Activated naive CD8-positive, alpha-beta T cell treated with anti-CD3 and anti-CD28 coated beads, Interleukin-2, amount 50 U/mL, for 24 hours (primary cell): ENCODE measurements around the gene SLC22A3.
"Not testable (repeated sequence)": the region's sequence is repeated elsewhere in the genome, so short reads cannot be mapped to it uniquely, and the experiment has no call there.

ENCODE experiments used
- ATAC-seq: fragments of 150-1000 bp; cut with Tn5 transposase; one replicate; pipeline ENCODE4 v1.10.0; 2021
- DNase-seq: peaks from one replicate; pipeline ENCODE4 v3.0.0; 2021
- H3K27ac Mint-ChIP-seq: one replicate; pipeline ENCODE4 v1.8.0; 2021; ENCODE audit warnings: mild to moderate bottlenecking, mixed read lengths
- H3K27me3 Mint-ChIP-seq: one replicate; pipeline ENCODE4 v1.8.0; 2021; ENCODE audit warnings: mixed read lengths
- H3K36me3 Mint-ChIP-seq: one replicate; pipeline ENCODE4 v1.8.0; 2021; ENCODE audit warnings: low read depth, mixed read lengths
- H3K4me1 Mint-ChIP-seq: one replicate; pipeline ENCODE4 v1.8.0; 2021; ENCODE audit warnings: mixed read lengths
- H3K4me3 Mint-ChIP-seq: one replicate; pipeline ENCODE4 v1.8.0; 2021; ENCODE audit warnings: mild to moderate bottlenecking, moderate library complexity, mixed read lengths
- H3K9me3 Mint-ChIP-seq: one replicate; pipeline ENCODE4 v1.8.0; 2021; ENCODE audit warnings: mixed read lengths

SLC22A3 gene

DNA sequence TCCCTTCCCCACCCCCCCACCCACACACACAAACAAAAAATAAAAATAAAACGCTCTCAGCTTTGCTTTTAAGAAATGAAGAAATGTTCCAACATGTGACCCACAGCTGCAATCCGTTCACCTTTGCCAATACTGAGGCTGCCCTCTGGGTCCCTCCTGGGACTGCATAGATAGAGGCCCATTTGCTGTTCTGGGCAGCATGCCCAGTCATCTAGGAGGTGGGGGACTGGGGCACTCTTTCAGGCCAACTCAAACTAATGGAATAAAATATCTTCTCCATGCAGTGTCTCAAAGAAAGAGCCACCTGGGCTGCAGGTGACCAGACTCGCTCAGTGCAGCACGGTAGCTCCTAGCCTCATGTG lies 79.9 kb downstream of the SLC22A3 start:
- no peak for DNase-seq
- Mint-ChIP-seq H3K36me3 (no peaks in the 10 kb centered on the region), H3K9me3 (no peaks in the 10 kb centered on the region), H3K27me3 (peaks cover 51% of the 10 kb centered on the region), H3K4me3 (no peak overlapping the region), H3K4me1 (peaks cover 7% of the 10 kb centered on the region), H3K27ac (no peak overlapping the region)
- ATAC-seq, result no peak

DNA sequence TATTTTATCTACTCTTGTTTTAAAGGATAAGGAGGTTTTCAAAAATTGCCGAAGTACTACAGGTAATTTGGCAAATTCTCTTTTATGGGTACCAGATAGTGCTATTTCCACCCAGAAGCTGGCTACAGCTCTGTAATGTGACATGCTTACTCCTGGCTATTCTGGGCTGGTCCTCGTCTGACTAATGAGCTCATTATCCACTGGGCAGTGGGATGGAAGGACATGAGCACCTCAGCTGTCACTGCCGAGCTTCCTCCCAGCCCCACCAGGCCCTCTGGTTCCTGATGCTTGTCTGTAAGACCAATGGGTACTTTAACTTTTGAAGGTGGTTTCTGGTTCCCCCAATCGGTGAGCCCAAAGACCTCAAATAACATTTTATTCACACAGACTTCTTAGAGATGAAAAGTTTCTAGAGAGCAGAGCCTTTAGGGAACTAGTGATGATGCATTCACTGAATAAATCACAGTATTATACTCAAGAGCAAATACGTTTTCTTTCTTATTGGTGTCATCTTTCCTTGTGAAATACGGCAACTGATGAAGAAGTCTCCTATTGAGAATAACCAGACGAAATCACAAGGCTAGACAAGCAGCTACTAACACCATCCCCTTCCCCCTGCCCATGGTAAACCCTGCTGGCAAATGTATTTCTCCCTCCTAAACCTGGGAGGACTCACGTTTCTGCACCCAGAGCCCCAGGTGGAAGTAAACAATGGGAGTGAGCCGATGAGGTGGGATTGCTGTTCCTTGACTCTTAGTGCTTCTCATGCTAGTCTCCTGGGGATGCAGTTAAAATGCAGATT lies 80.8 kb downstream of the SLC22A3 start:
- no peak overlapping the region for H3K4me3 Mint-ChIP-seq
- peaks cover 7% of the 10 kb centered on the region for H3K4me1 Mint-ChIP-seq
- H3K36me3 Mint-ChIP-seq, result no peaks in the 10 kb centered on the region
- DNase-seq (no peak), ATAC-seq (no peak)
- peaks cover 54% of the 10 kb centered on the region for H3K27me3 Mint-ChIP-seq
- no peak overlapping the region for H3K27ac Mint-ChIP-seq
- no peaks in the 10 kb centered on the region for H3K9me3 Mint-ChIP-seq

DNA sequence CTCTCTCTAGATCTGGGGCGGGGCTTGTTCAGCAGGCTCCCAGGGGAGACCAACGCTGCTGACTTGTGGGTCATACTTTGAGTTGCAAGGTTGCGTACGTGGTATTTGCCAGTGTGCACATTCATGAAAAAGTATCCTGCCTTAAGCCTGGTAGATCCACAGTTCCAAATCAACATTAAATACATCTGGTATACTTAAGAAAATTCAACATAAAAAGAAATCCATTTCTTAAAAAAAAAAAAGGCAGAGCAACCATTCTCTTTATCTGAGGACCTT lies 81.4 kb downstream of the SLC22A3 start:
- H3K4me3 Mint-ChIP-seq, result no peak overlapping the region
- H3K36me3 Mint-ChIP-seq, result no peaks in the 10 kb centered on the region
- DNase-seq, result no peak
- H3K9me3 Mint-ChIP-seq, result no peaks in the 10 kb centered on the region
- no peak overlapping the region for H3K27ac Mint-ChIP-seq
- H3K27me3 Mint-ChIP-seq, result peaks cover 49% of the 10 kb centered on the region
- ATAC-seq, result no peak
- H3K4me1 Mint-ChIP-seq, result peaks cover 7% of the 10 kb centered on the region

DNA sequence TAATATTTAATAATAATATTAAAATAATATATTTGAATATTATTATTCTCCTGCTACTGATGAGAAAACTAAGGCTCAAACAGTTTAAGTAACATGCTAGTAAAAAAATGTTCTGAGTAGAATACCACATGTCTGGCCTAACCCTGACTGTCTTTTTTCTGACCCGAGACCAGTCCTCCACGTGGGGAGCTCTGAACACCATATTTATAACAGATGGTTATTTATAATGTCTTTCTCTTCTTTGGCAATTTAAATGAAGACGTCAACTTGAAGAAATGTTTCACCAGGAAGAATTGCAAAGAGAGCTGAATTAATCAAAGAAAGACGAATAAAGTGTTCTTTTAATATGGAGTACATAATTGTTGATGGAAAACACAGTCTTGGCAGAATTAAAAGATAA lies 82.0 kb downstream of the SLC22A3 start:
- ATAC-seq (no peak), DNase-seq (no peak)
- no peak overlapping the region for H3K4me3 Mint-ChIP-seq
- H3K4me1 Mint-ChIP-seq, result peaks cover 7% of the 10 kb centered on the region
- H3K27me3 Mint-ChIP-seq, result peaks cover 52% of the 10 kb centered on the region
- H3K36me3 Mint-ChIP-seq, result no peaks in the 10 kb centered on the region
- no peak overlapping the region for H3K27ac Mint-ChIP-seq
- H3K9me3 Mint-ChIP-seq, result no peaks in the 10 kb centered on the region

DNA sequence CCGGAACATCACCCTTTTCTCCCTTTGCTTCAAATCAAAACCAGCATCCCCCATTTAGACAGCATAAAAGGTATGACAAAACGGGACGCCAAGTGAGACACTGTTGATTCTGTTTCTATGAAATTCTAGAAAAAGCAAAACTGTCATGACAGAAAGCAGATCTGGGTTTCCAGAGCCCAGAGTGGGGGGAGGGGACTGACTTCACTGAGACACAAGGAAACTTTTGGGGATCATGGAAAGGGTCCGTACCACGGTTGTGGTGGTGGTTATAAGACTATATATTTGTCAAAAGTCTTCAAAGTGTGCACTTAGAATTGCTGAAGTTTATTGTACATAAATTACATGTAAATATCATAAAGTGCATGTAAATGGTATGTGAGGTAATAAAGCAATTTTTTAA lies 82.6 kb downstream of the SLC22A3 start:
- no peak overlapping the region for H3K27ac Mint-ChIP-seq
- no peak overlapping the region for H3K4me3 Mint-ChIP-seq
- peaks cover 54% of the 10 kb centered on the region for H3K27me3 Mint-ChIP-seq
- ATAC-seq (no peak), DNase-seq (no peak)
- peaks cover 8% of the 10 kb centered on the region for H3K4me1 Mint-ChIP-seq
- H3K9me3 Mint-ChIP-seq, result no peaks in the 10 kb centered on the region
- no peaks in the 10 kb centered on the region for H3K36me3 Mint-ChIP-seq

DNA sequence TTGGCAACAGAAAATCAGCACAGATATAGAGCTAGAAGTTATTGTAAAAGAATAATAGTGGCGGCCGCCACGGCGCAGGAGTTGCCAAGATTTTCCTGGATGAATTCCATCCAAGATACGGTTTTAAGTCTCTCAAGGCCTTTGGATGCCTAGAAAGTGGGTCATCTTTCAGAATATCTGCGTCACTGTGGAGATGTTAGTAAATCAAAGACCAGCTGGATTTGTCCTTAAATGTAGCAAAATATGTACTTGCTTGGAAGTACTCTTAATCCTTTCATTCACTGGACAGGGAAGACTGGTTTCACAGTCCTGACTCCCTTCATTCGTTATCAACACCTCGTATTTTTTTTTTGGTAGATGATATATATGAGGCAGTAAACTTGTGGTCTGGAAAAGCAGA lies 83.0 kb downstream of the SLC22A3 start:
- H3K4me1 Mint-ChIP-seq, result peaks cover 10% of the 10 kb centered on the region

DNA sequence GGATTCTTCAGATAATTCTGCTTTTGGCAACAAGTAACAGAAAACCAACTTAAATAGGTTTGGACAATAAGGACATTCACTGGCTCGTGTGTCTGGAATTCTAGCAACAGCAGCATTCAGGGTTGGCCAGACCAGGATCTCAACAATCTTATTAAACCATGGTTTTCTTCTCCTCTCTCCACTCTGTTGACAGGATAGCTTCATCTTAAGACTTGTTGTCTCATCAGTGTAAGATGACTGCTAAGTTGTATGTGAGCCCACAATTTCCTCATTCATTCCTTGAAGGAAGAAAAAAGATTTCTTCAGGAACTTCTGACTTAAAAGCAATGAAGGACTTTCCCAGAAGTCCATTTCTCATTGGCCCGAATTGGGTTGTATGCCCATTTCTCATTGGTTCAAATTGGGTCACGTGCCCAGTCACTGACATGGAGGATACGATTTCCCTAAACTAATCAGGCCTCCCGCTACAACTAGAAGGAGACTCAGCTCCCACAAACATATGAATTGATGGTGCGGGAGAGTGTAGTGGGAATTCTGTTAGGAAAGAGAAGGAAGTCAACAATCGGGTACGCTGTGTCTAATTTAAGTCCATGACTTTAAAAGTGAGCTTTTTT lies 83.7 kb downstream of the SLC22A3 start:
- Mint-ChIP-seq H3K27me3 (peaks cover 54% of the 10 kb centered on the region), H3K9me3 (no peaks in the 10 kb centered on the region), H3K4me3 (no peak overlapping the region), H3K27ac (no peak overlapping the region), H3K4me1 (peaks cover 3% of the 10 kb centered on the region), H3K36me3 (no peaks in the 10 kb centered on the region)
- ATAC-seq (no peak), DNase-seq (no peak)

More for the DNA sequence above, 83.0 kb downstream of the SLC22A3 start:
- Mint-ChIP-seq H3K36me3 (no peaks in the 10 kb centered on the region), H3K9me3 (no peaks in the 10 kb centered on the region), H3K27me3 (peaks cover 57% of the 10 kb centered on the region), H3K4me3 (no peak overlapping the region), H3K27ac (no peak overlapping the region)
- ATAC-seq (no peak), DNase-seq (no peak)

DNA sequence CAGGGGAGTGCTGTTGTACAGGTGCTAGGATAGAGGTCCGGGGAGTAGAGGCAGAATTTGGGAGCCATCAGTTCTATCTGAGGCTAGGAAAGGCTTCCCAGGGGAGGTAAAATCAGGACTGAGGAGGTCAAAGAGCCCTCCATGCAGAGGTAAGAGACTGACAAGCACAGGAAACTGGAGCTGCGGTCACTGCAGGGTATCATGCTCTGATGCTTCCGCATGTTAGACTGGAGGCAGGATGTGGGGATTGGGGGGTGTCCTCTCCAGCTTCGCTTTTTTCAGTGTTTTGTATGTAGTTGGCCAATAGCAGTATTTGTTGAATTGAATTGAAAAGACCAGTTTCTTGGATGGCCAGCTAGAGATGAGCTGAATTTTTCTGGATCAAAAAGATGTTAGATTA lies 87.8 kb downstream of the SLC22A3 start:
- DNase-seq, result no peak
- Mint-ChIP-seq H3K27ac (no peak overlapping the region), H3K27me3 (peaks cover 41% of the 10 kb centered on the region), H3K36me3 (no peaks in the 10 kb centered on the region), H3K9me3 (no peaks in the 10 kb centered on the region), H3K4me1 (peaks cover 3% of the 10 kb centered on the region), H3K4me3 (no peak overlapping the region)
- ATAC-seq, result no peak

DNA sequence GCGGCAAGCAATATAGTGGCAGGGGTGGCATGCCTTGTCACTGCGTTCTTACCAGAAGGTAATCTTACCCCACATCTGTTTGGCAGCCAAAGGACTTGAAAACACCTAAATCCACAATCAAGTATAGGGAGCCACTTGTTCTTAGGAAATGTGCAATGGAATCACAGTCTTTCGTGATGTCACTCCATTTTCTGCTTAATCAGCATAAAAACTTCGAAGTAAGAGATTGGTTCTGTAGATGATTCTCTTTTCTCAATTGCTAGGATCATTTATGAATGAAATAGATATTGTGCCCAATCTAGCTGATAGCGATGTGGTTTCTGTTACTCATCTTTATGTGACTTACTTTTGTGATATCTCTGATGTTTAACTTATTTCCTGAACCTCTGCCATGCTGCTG lies 89.0 kb downstream of the SLC22A3 start:
- DNase-seq (no peak), ATAC-seq (no peak)
- Mint-ChIP-seq H3K27ac (no peak overlapping the region), H3K4me3 (no peak overlapping the region), H3K4me1 (peaks cover 3% of the 10 kb centered on the region), H3K36me3 (no peaks in the 10 kb centered on the region), H3K27me3 (peaks cover 37% of the 10 kb centered on the region), H3K9me3 (no peaks in the 10 kb centered on the region)

DNA sequence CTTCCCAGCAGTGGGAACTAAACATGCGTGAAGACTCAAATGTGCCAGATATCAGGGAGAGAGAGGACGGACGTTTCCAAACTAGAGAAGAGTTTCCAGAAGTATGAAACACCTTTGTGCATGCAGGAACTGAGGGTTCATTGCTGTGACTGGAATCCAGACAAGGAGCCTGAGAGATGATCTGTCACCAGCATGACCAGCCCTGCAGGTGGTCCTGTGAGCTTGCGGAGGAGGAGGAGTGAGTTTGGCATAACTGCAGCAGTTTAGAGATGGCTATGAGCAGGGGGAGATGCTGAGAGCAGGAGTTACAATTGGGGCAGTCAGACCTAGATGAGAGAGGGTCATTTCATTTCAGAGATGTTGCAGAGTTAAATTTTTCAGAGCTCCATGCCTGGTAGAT lies 89.6 kb downstream of the SLC22A3 start:
- H3K36me3 Mint-ChIP-seq, result no peaks in the 10 kb centered on the region

DNA sequence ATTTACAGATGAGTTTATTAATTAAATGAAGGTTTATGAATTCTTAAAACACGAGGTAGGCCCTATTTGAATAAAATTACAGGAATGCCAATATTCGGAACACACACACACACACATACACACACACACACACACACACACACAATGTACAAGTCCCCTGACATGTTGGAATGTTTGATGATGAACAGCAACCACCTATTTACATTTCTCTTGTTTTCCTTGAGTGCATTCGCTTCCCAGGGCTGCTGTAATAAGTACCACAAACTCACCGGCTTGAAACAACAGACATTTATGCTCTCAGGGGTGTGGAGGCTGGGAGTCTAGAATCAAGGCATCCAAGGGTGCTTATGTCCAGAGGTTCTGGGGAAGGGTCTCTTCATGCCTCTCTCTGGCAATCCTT lies 90.3 kb downstream of the SLC22A3 start:
- H3K36me3 Mint-ChIP-seq, result no peaks in the 10 kb centered on the region
- peaks cover 35% of the 10 kb centered on the region for H3K27me3 Mint-ChIP-seq
- ATAC-seq (no peak), DNase-seq (no peak)
- H3K9me3 Mint-ChIP-seq, result no peaks in the 10 kb centered on the region
- H3K4me1 Mint-ChIP-seq, result peaks cover 3% of the 10 kb centered on the region
- no peak overlapping the region for H3K4me3 Mint-ChIP-seq
- H3K27ac Mint-ChIP-seq, result no peak overlapping the region

More for the DNA sequence above, 89.6 kb downstream of the SLC22A3 start:
- no peaks in the 10 kb centered on the region for H3K9me3 Mint-ChIP-seq
- H3K4me3 Mint-ChIP-seq, result no peak overlapping the region
- ATAC-seq, result no peak
- peaks cover 34% of the 10 kb centered on the region for H3K27me3 Mint-ChIP-seq
- DNase-seq, result no peak
- no peak overlapping the region for H3K27ac Mint-ChIP-seq
- H3K4me1 Mint-ChIP-seq, result peaks cover 3% of the 10 kb centered on the region

DNA sequence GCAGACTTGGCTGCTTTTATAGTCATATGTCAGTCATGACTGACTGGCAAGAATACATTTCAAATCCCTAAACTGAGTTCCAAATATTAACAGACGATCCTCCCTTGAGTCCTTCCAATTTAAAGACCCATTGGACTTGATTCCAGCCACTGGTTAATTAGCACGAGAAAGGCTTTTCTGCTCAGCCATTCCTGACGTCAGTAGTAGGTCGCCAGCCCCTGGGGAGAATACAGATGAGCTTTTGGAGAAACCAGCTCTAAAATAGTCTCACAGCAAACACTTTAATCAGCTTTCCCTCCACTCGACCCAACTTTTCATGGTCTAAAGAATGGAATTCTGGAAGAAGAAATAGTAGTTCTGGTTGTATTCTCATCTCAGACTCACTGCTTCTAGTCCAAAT lies 91.6 kb downstream of the SLC22A3 start:
- no peak for ATAC-seq
- Mint-ChIP-seq H3K27me3 (peaks cover 30% of the 10 kb centered on the region), H3K27ac (no peak overlapping the region), H3K4me3 (no peak overlapping the region), H3K9me3 (no peaks in the 10 kb centered on the region), H3K4me1 (peaks cover 3% of the 10 kb centered on the region), H3K36me3 (no peaks in the 10 kb centered on the region)
- no peak for DNase-seq

DNA sequence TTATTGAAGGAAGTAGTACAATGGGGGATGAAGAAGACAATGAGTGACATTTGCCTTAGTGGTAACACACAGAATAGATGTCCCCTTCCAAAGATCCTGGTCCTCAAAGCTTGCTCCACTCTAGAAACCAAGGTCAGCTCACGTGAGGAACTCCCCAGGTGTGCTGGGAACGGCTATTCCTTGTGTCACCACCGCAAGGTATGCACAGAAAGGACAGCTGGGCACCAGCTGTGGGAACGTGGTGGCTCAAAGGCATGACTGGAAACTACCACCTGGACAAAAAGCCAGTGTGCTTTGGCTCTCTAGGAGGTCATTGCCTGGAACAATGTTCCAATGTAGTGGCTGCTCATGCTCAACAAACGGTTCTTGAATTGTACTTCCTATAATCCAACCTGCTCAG lies 94.0 kb downstream of the SLC22A3 start:
- ATAC-seq, result no peak
- peaks cover 4% of the 10 kb centered on the region for H3K4me1 Mint-ChIP-seq
- H3K9me3 Mint-ChIP-seq, result peaks cover 4% of the 10 kb centered on the region
- H3K27ac Mint-ChIP-seq, result no peak overlapping the region
- no peak overlapping the region for H3K4me3 Mint-ChIP-seq
- H3K36me3 Mint-ChIP-seq, result no peaks in the 10 kb centered on the region
- DNase-seq, result no peak
- peaks cover 28% of the 10 kb centered on the region for H3K27me3 Mint-ChIP-seq

DNA sequence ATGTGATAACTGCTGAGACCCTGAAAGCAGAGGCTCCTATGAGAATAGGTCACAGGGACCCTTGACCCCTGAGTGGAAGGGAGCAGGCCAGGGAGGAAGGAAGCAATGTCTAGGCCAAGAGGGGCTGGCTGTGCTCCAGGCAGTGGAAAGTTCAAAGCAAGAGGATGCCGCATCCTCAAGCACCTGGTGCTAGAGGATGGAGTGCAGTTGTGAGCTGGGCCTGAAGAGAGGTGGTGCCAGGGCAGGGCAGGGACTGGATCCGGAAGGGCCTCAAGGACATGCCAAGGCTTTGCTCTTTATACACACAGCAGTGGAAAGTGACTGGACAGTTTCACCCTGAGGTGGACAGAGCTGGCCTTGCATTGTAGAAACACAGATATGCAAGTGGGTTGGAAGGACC lies 97.0 kb downstream of the SLC22A3 start:
- ATAC-seq (no peak), DNase-seq (no peak)
- Mint-ChIP-seq H3K4me3 (no peak overlapping the region), H3K27me3 (peaks cover 27% of the 10 kb centered on the region), H3K4me1 (peaks cover 5% of the 10 kb centered on the region), H3K36me3 (no peaks in the 10 kb centered on the region), H3K9me3 (peaks cover 4% of the 10 kb centered on the region), H3K27ac (no peak overlapping the region)

DNA sequence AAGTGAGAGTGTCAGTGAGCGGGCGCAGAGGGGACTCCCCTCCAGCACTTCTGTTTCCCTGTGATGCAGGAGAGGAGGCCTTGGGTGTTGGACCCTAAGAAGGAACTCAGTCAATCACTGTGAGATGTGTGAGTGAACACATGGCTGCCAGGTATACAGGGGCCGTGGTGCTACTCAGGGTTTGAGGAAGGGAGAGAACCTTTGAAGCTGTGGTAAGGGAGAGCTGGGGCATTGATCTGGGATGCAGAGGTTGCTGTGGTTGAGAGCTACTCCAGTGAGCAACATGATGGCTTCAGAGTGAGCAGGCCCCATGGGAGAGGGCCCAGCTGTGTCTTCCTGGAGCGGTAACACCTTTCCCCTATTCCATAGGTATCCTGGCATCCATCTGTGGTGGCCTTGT lies 99.2 kb downstream of the SLC22A3 start:
- Mint-ChIP-seq H3K4me1 (peaks cover 5% of the 10 kb centered on the region), H3K27me3 (peaks cover 31% of the 10 kb centered on the region), H3K9me3 (peaks cover 4% of the 10 kb centered on the region), H3K4me3 (no peak overlapping the region), H3K27ac (no peak overlapping the region), H3K36me3 (no peaks in the 10 kb centered on the region)
- no peak for ATAC-seq
- no peak for DNase-seq

DNA sequence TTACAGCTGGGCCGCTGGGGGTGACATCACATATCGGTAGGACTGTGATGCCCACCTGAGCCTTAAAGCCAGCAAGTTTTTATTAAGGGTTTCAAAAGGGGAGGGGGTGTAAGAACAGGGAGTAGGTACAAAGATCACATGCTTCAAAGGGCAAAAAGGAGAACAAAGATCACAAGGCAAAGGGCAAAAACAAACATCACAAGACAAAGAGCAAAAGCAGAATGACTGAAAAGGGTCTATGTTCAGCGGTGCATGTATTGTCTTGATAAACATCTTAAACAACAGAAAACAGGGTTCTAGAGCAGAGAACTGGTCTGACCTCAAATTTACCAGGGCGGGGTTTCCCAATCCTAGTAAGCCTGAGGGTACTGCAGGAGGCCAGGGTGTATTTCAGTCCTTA lies 101.6 kb downstream of the SLC22A3 start:
- H3K4me1 Mint-ChIP-seq, DNase-seq, H3K4me3 Mint-ChIP-seq, H3K9me3 Mint-ChIP-seq, H3K36me3 Mint-ChIP-seq, H3K27ac Mint-ChIP-seq, ATAC-seq: not testable (repeated sequence)
- peaks cover 28% of the 10 kb centered on the region for H3K27me3 Mint-ChIP-seq
